Esophagus muscularis mucosa (tissue), 4 donors: ENCODE results near the gene CHCHD3.
"Not testable (repeated sequence)": the region's sequence is repeated elsewhere in the genome, so short reads cannot be mapped to it uniquely, and the experiment has no call there.

Experiments
- CTCF ChIP-seq, 3 experiments: fragments of 200-600 bp in 2 of 3; fragments of 450-650 bp in 1 of 3; sonication (generic) in 2 of 3; IDR thresholded peaks; one replicate each; pipeline ENCODE4 v1.5.1; 2017 to 2019; ENCODE audit warnings: antibody characterized with exemption in 3 of 3, mild to moderate bottlenecking in 2 of 3, moderate library complexity in 1 of 3
- EP300 ChIP-seq: sonication (generic); formaldehyde crosslinking; IDR thresholded peaks from one replicate; pipeline ENCODE4 v1.6.1; 2017; ENCODE audit warnings: antibody characterized with exemption
- POLR2A ChIP-seq: fragments of 450-650 bp; IDR thresholded peaks from one replicate; pipeline ENCODE4 v1.6.1; 2017; ENCODE audit warnings: antibody characterized with exemption, moderate library complexity, mild to moderate bottlenecking, low read depth
- POLR2AphosphoS5 ChIP-seq, 2 donors: sonication (generic); formaldehyde crosslinking; IDR thresholded peaks; one replicate each; pipeline ENCODE4 v1.6.1; 2017; ENCODE audit warnings: antibody characterized with exemption in 2 of 2

- not testable (repeated sequence) for TF ChIP-seq CTCF (IDR thresholded peaks at IDR 0.05); POLR2A; EP300; POLR2AphosphoS5 (IDR thresholded peaks at IDR 0.05)
These were observed 176.8 kb downstream of the CHCHD3 start for GRCh38 chr7:132905136-132905535.
